ENCODE measurements around the gene CCDC188.

Gene CCDC188

DNA sequence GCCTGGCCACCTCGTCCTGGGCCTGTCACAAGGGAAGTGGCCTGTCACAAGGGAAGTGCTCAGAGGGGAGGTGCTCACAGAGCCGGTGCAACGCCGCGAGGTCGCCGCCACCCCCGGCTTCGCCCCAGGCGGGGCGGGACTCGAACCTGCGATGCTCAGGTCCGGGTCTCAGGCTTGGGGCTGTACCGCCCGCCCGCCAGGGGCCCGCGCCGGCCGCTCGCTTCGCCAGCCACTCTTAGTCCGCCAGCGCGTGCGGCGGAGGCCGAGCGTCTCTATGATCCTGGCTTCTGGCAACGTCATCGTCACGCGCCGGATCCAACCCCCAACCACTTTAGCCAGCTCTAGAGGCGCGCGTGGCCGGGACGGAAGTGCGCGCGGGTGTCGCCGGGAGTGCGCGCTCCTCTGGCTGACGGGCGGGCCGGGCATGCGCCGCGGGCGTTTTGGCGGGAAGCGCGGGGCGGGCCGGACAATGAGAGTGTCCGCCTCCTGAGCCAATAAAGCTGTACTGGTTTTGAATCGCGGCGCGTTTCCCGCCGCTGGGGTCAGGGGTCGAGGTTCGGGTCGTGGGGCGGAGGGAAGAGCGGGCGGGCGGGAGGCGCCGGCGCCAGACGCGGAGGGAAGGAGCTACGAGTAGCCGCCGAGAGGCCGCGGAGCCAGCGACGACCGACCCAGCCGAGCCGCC is 33.8 kb downstream of the CCDC188 start, which contains the start of gene TRMT2A:
TSS of gene TRMT2A (minus strand) at position 276 of the 682 bp plus-strand sequence. CDS start 320 bp downstream, outside the sequence.
- Histone ChIP-seq H3K27ac (ENCODE audit: low read length) (peak within 1 kb of the TSS; percentile 68), H2AFZ (ENCODE audit: low read depth, low read length) (0 out of 2 replicates have a peak within 1 kb of the TSS, but pooled peaks have one; percentile 43), H4K20me1 (ENCODE audit: insufficient read depth, low read length) (peaks cover 24% of the 10 kb centered on the region), H3K79me2 (ENCODE audit: low read length) (peaks cover 81% of the 10 kb centered on the region), H3K4me2 (ENCODE audit: low read length) (peak within 1 kb of the TSS; percentile 98), H3K36me3 (replicated peaks; ENCODE audit: low read depth, low read length) (peaks cover 74% of the 10 kb centered on the region), H3K9ac (ENCODE audit: low read length) (peak within 1 kb of the TSS; percentile 99), H3K4me3 (ENCODE audit: low read length) (peak within 1 kb of the TSS; percentile 94), H3K27me3 (ENCODE audit: low read depth, low read length) (no peaks in the 10 kb centered on the region), H3K4me1 (ENCODE audit: low read length) (peaks cover 18% of the 10 kb centered on the region), H3K9me3 (ENCODE audit: insufficient read depth, low read length) (no peaks in the 10 kb centered on the region)
- no peak for TF ChIP-seq EZH2phosphoT487 (IDR thresholded peaks at IDR 0.05; ENCODE audit: low read depth)
- TF ChIP-seq, protein P1, sequence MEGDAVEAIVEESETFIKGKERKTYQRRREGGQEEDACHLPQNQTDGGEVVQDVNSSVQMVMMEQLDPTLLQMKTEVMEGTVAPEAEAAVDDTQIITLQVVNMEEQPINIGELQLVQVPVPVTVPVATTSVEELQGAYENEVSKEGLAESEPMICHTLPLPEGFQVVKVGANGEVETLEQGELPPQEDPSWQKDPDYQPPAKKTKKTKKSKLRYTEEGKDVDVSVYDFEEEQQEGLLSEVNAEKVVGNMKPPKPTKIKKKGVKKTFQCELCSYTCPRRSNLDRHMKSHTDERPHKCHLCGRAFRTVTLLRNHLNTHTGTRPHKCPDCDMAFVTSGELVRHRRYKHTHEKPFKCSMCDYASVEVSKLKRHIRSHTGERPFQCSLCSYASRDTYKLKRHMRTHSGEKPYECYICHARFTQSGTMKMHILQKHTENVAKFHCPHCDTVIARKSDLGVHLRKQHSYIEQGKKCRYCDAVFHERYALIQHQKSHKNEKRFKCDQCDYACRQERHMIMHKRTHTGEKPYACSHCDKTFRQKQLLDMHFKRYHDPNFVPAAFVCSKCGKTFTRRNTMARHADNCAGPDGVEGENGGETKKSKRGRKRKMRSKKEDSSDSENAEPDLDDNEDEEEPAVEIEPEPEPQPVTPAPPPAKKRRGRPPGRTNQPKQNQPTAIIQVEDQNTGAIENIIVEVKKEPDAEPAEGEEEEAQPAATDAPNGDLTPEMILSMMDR (IDR thresholded peaks at IDR 0.05; ENCODE audit: low read depth, low read length): peak; percentile 23; the same call in 1 of the 2 replicates

DNA sequence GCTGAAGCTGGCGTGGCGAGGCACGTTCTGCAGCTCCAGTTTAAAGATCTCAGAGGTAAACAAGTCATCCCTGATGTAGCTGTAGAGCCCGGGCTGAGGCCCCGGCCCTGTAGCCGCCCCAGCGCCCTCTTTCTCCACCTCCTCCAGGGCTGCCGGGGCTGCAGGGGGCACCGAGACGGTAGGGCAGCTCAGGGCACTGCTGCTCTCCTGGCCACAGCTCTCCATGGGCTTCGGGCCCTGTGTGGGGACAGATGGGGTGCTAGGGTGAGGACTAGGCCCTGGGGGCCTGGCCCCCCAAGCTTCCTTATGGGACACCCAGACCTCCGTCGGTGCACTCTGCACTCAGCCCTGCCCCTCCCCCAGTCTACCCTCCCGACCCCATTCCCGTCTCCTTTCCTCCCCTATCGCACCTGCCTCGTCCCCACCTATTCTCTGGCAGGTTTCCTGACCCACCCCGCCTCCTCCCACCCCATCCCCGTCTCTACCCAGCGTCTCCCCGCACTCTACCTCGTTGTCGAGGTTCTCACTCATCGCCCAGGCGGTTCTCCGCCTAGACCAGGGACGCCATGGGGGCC is 34.4 kb downstream of the CCDC188 start:
- Histone ChIP-seq H3K36me3 (replicated peaks; ENCODE audit: low read depth, low read length) (peaks cover 71% of the 10 kb centered on the region), H3K4me1 (ENCODE audit: low read length) (peaks cover 18% of the 10 kb centered on the region), H2AFZ (ENCODE audit: low read depth, low read length) (0 out of 2 replicates have a peak overlapping the region, but pooled peaks have one; percentile 43), H3K4me3 (ENCODE audit: low read length) (peak overlapping the region; percentile 94), H3K79me2 (ENCODE audit: low read length) (peaks cover 75% of the 10 kb centered on the region), H3K27ac (ENCODE audit: low read length) (peak overlapping the region; percentile 68), H3K9me3 (ENCODE audit: insufficient read depth, low read length) (no peaks in the 10 kb centered on the region), H3K27me3 (ENCODE audit: low read depth, low read length) (no peaks in the 10 kb centered on the region), H3K4me2 (ENCODE audit: low read length) (peak overlapping the region; percentile 98), H3K9ac (ENCODE audit: low read length) (peak overlapping the region; percentile 94), H4K20me1 (ENCODE audit: insufficient read depth, low read length) (peaks cover 18% of the 10 kb centered on the region)
- TF ChIP-seq EZH2phosphoT487 (IDR thresholded peaks at IDR 0.05; ENCODE audit: low read depth): no peak
- TF ChIP-seq, protein P1 (IDR thresholded peaks at IDR 0.05; ENCODE audit: low read depth, low read length): no peak

DNA sequence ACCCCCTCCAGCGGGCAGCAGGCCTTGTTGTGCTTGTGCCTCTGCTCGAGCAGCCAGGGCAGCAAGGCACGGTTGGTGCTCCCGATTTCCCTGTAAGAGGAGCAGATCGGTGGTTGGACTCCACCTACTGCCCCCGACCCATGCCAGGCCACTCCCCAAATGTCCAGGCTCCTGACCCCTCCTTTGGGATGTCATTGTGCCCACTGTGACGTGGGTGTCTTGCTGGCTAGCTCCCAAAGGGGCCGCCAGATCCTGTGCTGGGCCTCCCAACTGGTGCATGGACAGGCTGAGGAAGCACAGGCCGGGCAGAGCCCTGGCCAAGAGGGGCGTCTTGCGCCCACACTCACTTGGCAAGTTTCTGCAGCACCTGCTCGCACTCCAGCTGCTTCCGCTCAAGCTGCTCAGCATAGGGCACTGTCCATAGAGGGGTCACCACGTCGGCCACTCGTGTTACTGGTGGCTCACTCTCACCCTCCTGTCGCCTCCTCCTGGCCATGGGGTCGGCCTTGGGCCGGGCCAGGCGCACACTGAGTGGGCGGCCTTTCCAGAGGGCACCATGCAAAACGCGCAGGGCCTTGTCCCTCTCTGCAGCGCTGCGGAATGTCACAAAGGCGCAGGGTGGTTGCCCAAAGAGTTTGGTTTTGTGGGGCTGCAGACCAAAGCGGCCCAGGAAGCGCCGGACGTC is 35.0 kb downstream of the CCDC188 start, which contains the start of gene RANBP1:
TSS of gene RANBP1 (plus strand) at position 414 of the 685 bp plus-strand sequence. CDS start at position 495, 81 bp downstream.
- Histone ChIP-seq H2AFZ (ENCODE audit: low read depth, low read length) (0 out of 2 replicates have a peak within 1 kb of the TSS, but pooled peaks have one; percentile 43), H3K27ac (ENCODE audit: low read length) (peak within 1 kb of the TSS; percentile 68), H3K4me2 (ENCODE audit: low read length) (peak within 1 kb of the TSS; percentile 98), H3K9ac (ENCODE audit: low read length) (peak within 1 kb of the TSS; percentile 94), H3K36me3 (replicated peaks; ENCODE audit: low read depth, low read length) (peaks cover 73% of the 10 kb centered on the region), H4K20me1 (ENCODE audit: insufficient read depth, low read length) (peaks cover 16% of the 10 kb centered on the region), H3K4me1 (ENCODE audit: low read length) (peaks cover 18% of the 10 kb centered on the region), H3K79me2 (ENCODE audit: low read length) (peaks cover 68% of the 10 kb centered on the region), H3K9me3 (ENCODE audit: insufficient read depth, low read length) (no peaks in the 10 kb centered on the region), H3K27me3 (ENCODE audit: low read depth, low read length) (no peaks in the 10 kb centered on the region), H3K4me3 (ENCODE audit: low read length) (peak within 1 kb of the TSS; percentile 94)
- no peak for TF ChIP-seq EZH2phosphoT487 (IDR thresholded peaks at IDR 0.05; ENCODE audit: low read depth)
- TF ChIP-seq, protein P1 (IDR thresholded peaks at IDR 0.05; ENCODE audit: low read depth, low read length): no peak
